GM18907 (cell line): Measurements from ENCODE around the gene KDM1A.

Experiments
- ATAC-seq: cut with Tn5 transposase; IDR thresholded peaks from one replicate; pipeline ENCODE4 v1.9.1; 2021; ENCODE audit warnings: mild to moderate bottlenecking, moderate library complexity; ENCODE audit not compliant: unreplicated experiment

The KDM1A gene

GRCh38 chr1:23066075-23066474, 46.8 kb downstream of the KDM1A start:
- no peak for ATAC-seq

- no peak for ATAC-seq
These were observed 49.9 kb downstream of the KDM1A start for GRCh38 chr1:23069149-23069548.

- no peak for ATAC-seq
These were observed 50.4 kb downstream of the KDM1A start for GRCh38 chr1:23069675-23070074.

- ATAC-seq, result no peak
These were observed 54.7 kb downstream of the KDM1A start for GRCh38 chr1:23074012-23074411.

GRCh38 chr1:23079025-23079424, 59.8 kb downstream of the KDM1A start:
- ATAC-seq, result no peak

GRCh38 chr1:23080885-23081284, 61.6 kb downstream of the KDM1A start:
- no peak for ATAC-seq

- no peak for ATAC-seq
These were observed 62.1 kb downstream of the KDM1A start for GRCh38 chr1:23081376-23081775.

- ATAC-seq, result no peak
These were observed 64.6 kb downstream of the KDM1A start for GRCh38 chr1:23083714-23084480.

- ATAC-seq, result no peak
These were observed 65.6 kb downstream of the KDM1A start for GRCh38 chr1:23084880-23085279.

- ATAC-seq, result no peak
These were observed 66.4 kb downstream of the KDM1A start for GRCh38 chr1:23085696-23086095.

GRCh38 chr1:23088027-23088426, 68.8 kb downstream of the KDM1A start:
- no peak for ATAC-seq

- no peak for ATAC-seq
These were observed 70.8 kb downstream of the KDM1A start for GRCh38 chr1:23090056-23090455.

GRCh38 chr1:23091545-23091944, 72.3 kb downstream of the KDM1A start:
- ATAC-seq, result no peak

- ATAC-seq, result no peak
These were observed 73.2 kb downstream of the KDM1A start for GRCh38 chr1:23092447-23092846.

- no peak for ATAC-seq
These were observed 78.0 kb downstream of the KDM1A start for GRCh38 chr1:23097316-23097715.

- ATAC-seq, result no peak
These were observed 79.3 kb downstream of the KDM1A start for GRCh38 chr1:23098463-23099170.

- ATAC-seq, result no peak
These were observed 79.9 kb downstream of the KDM1A start for GRCh38 chr1:23099171-23099536.

- no peak for ATAC-seq
These were observed 80.9 kb downstream of the KDM1A start for GRCh38 chr1:23100074-23100748.

GRCh38 chr1:23101101-23101827, 82.0 kb downstream of the KDM1A start:
- ATAC-seq, result no peak

GRCh38 chr1:23101887-23102286, 82.6 kb downstream of the KDM1A start:
- no peak for ATAC-seq

GRCh38 chr1:23102289-23102688, 83.0 kb downstream of the KDM1A start:
- no peak for ATAC-seq
